ENCODE measurements around the gene SFT2D2. TPM values are rescaled to one million over a fixed set of nuclear protein-coding genes. Genes with fewer than 3 reads are reported as not detected.
"Not testable (repeated sequence)": the region's sequence is repeated elsewhere in the genome, so short reads cannot be mapped to it uniquely, and the experiment has no call there.

Gene SFT2D2
- total RNA-seq, 1 experiment from 2014 or later = 98.3 TPM

- BruUV-seq (replicated peaks) = no TSS peak
- no peaks in the 10 kb centered on the region for H3K36me3 Mint-ChIP-seq (ENCODE audit: insufficient read depth, unreplicated experiment)
These were observed 46.2 kb upstream of the SFT2D2 start for GRCh38 chr1:168179438-168180147.

DNA sequence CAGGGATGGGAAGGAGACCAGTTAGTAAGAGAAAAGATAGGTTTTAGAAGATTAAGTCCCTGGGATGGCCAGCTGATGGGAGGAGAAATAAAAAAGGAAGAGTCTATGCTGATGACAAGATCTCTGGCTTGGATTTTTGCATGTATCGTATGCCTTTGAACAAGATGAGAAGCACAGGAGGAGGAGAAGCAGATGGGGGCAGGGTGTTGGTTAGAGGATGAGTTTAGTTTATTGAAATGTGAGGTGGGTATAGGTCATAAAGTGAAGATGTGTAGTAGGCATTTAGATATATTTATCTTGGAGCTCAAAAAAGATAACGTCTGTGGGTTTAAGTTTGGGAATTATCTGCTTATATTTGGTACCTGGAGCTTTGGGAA lies 45.7 kb upstream of the SFT2D2 start:
- H3K4me1 Mint-ChIP-seq (ENCODE audit: low read depth, unreplicated experiment) = no peaks in the 10 kb centered on the region
- intact Hi-C loops (cut with micrococcal nuclease; ENCODE audit: unreplicated experiment) = no loop called here

More at GRCh38 chr1:168179438-168180147, 46.2 kb upstream of the SFT2D2 start:
- Mint-ChIP-seq H3K9me3 (ENCODE audit: low read depth, unreplicated experiment) (no peaks in the 10 kb centered on the region), H3K27ac (ENCODE audit: unreplicated experiment) (no peak overlapping the region), H3K27me3 (ENCODE audit: unreplicated experiment) (no peaks in the 10 kb centered on the region), H3K4me1 (ENCODE audit: low read depth, unreplicated experiment) (no peaks in the 10 kb centered on the region), H3K4me3 (ENCODE audit: low read depth, unreplicated experiment) (no peak overlapping the region)
- peak; percentile 8 for DNase-seq
- intact Hi-C loops (cut with micrococcal nuclease; ENCODE audit: unreplicated experiment) = loop anchor here (2.0 kb wide), 1 partner anchor 49 kb away; no protein-coding TSS in a partner anchor
- CTCF ChIA-PET = interaction anchor here (1.0 kb wide), 1 partner anchor 46 kb away, joined by 4 read pairs; the partner anchor contains the start of gene SFT2D2
- no peak for TF ChIP-seq CTCF (IDR thresholded peaks at IDR 0.05; ENCODE audit: unreplicated experiment)

DNA sequence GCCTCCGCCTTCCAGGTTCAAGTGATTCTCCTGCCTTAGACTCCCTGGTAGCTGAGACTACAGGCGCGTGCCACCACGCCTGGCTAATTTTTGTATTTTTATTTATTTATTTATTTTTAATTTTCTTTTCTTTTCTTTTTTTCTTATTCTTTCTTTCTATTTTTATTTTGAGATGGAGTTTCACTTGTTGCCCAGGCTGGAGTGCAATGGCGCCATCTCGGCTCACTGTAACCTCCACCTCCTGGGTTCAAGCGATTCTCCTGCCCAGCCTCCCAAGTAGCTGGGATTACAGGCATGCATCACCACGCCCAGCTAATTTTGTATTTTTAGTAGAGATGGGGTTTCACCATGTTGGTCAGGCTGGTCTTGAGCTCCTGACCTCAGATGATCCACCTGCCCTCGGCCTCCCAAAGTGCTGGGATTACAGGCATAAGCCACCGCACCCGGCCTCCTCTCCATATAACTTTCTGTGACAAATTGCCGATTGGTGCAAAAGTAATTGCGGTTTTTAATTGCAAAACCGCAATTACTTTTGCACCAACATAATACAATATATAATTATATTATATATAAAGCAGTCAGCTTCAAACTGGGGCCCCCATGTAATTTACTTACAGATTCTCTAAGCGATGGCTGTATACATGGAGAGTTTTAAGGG lies 44.6 kb upstream of the SFT2D2 start:
- H3K4me3 Mint-ChIP-seq (ENCODE audit: low read depth, unreplicated experiment); intact Hi-C loops (cut with micrococcal nuclease; ENCODE audit: unreplicated experiment); H3K27me3 Mint-ChIP-seq (ENCODE audit: unreplicated experiment); H3K9me3 Mint-ChIP-seq (ENCODE audit: low read depth, unreplicated experiment); DNase-seq; BruUV-seq (replicated peaks); H3K4me1 Mint-ChIP-seq (ENCODE audit: low read depth, unreplicated experiment); H3K36me3 Mint-ChIP-seq (ENCODE audit: insufficient read depth, unreplicated experiment): not testable (repeated sequence)
- peak overlapping the region; percentile 22 for H3K27ac Mint-ChIP-seq (ENCODE audit: unreplicated experiment)
- CTCF ChIA-PET = interaction anchor here (0.6 kb wide), 1 partner anchor 1206 kb away, joined by 5 read pairs; no protein-coding TSS in a partner anchor

More for the DNA sequence above, 45.7 kb upstream of the SFT2D2 start:
- H3K36me3 Mint-ChIP-seq (ENCODE audit: insufficient read depth, unreplicated experiment) = peaks cover 2% of the 10 kb centered on the region
- DNase-seq = no peak
- CTCF ChIA-PET = no interaction called here
- H3K9me3 Mint-ChIP-seq (ENCODE audit: low read depth, unreplicated experiment) = no peaks in the 10 kb centered on the region
- TF ChIP-seq CTCF (IDR thresholded peaks at IDR 0.05; ENCODE audit: unreplicated experiment) = no peak
- no peaks in the 10 kb centered on the region for H3K27me3 Mint-ChIP-seq (ENCODE audit: unreplicated experiment)
- BruUV-seq (replicated peaks) = no TSS peak
- H3K4me3 Mint-ChIP-seq (ENCODE audit: low read depth, unreplicated experiment) = no peak overlapping the region
- H3K27ac Mint-ChIP-seq (ENCODE audit: unreplicated experiment) = no peak overlapping the region

DNA sequence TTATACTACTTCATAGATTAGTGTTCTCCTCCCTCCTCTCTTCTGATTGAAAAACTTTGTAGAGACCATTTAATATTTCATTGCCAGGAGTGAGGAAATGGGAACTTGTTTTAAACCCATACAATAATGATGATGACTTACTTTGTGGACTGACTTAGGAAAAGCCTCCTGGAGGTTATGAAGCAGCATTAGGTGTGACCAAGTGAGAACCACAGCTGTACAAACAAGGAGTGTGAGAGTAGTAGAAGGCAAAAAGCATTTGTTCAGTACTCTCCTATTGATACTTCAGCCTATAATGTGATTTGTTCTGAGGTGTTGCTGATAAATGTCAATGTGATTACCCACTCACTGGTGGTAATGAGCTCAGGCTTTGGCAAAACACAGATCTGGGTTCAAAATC lies 38.6 kb upstream of the SFT2D2 start:
- DNase-seq = no peak
- peaks cover 27% of the 10 kb centered on the region for H3K36me3 Mint-ChIP-seq (ENCODE audit: insufficient read depth, unreplicated experiment)

More for the DNA sequence above, 38.6 kb upstream of the SFT2D2 start:
- intact Hi-C loops (cut with micrococcal nuclease; ENCODE audit: unreplicated experiment) = no loop called here
- no TSS peak for BruUV-seq (replicated peaks)
- H3K4me1 Mint-ChIP-seq (ENCODE audit: low read depth, unreplicated experiment) = no peaks in the 10 kb centered on the region
- no peaks in the 10 kb centered on the region for H3K9me3 Mint-ChIP-seq (ENCODE audit: low read depth, unreplicated experiment)
- H3K4me3 Mint-ChIP-seq (ENCODE audit: low read depth, unreplicated experiment) = no peak overlapping the region
- no peak for TF ChIP-seq CTCF (IDR thresholded peaks at IDR 0.05; ENCODE audit: unreplicated experiment)
- H3K27ac Mint-ChIP-seq (ENCODE audit: unreplicated experiment) = no peak overlapping the region
- CTCF ChIA-PET = no interaction called here
- H3K27me3 Mint-ChIP-seq (ENCODE audit: unreplicated experiment) = no peaks in the 10 kb centered on the region

Data from Calu3 (cell line).